Measurements from ENCODE around the gene GPR12.

- TF ChIP-seq, protein P1, sequence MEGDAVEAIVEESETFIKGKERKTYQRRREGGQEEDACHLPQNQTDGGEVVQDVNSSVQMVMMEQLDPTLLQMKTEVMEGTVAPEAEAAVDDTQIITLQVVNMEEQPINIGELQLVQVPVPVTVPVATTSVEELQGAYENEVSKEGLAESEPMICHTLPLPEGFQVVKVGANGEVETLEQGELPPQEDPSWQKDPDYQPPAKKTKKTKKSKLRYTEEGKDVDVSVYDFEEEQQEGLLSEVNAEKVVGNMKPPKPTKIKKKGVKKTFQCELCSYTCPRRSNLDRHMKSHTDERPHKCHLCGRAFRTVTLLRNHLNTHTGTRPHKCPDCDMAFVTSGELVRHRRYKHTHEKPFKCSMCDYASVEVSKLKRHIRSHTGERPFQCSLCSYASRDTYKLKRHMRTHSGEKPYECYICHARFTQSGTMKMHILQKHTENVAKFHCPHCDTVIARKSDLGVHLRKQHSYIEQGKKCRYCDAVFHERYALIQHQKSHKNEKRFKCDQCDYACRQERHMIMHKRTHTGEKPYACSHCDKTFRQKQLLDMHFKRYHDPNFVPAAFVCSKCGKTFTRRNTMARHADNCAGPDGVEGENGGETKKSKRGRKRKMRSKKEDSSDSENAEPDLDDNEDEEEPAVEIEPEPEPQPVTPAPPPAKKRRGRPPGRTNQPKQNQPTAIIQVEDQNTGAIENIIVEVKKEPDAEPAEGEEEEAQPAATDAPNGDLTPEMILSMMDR (optimal IDR thresholded peaks at IDR 0.05 in 1 of 3, IDR thresholded peaks at IDR 0.05 in 1 of 3, conservative IDR thresholded peaks at IDR 0.05 in 1 of 3; ENCODE audit: extremely low read depth in 1 of 3, insufficient read depth in 2 of 3, low read length in 3 of 3) = no peak
- no peak for TF ChIP-seq EZH2 (IDR thresholded peaks at IDR 0.05; ENCODE audit: low read length)
These were observed 55.0 kb downstream of the GPR12 start for GRCh38 chr13:26705536-26705935.

Measured in keratinocyte (primary cell).